Measurements from ENCODE around the gene RND1. TPM values are rescaled to one million over a fixed set of nuclear protein-coding genes. Genes with fewer than 3 reads are reported as not detected.

Gene RND1
- total RNA-seq, 2 donors from 2014 or later, result 0.70 TPM; not detected in 1

DNA sequence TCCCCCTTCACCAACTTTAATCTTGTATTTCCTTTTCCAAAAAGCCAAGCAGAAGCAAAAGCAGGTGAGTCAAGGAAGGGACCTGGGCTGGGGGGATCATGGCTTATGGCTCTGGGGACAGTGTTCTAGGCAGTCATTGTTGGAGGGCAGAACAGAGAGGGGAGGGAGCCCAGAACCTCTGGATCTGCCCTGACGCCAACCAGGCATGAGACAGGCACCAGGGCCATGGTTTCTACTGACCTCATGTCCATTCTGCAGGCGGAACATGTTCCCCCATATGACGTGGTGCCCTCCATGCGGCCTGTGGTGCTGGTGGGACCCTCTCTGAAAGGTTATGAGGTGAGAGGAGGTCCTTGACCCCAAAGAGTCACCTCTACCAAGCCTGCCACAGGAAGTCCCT, 40.8 kb downstream of the RND1 start:
- H3K36me3 ChIP-seq, result peaks cover 22% of the 10 kb centered on the region
- TF ChIP-seq, protein P1, sequence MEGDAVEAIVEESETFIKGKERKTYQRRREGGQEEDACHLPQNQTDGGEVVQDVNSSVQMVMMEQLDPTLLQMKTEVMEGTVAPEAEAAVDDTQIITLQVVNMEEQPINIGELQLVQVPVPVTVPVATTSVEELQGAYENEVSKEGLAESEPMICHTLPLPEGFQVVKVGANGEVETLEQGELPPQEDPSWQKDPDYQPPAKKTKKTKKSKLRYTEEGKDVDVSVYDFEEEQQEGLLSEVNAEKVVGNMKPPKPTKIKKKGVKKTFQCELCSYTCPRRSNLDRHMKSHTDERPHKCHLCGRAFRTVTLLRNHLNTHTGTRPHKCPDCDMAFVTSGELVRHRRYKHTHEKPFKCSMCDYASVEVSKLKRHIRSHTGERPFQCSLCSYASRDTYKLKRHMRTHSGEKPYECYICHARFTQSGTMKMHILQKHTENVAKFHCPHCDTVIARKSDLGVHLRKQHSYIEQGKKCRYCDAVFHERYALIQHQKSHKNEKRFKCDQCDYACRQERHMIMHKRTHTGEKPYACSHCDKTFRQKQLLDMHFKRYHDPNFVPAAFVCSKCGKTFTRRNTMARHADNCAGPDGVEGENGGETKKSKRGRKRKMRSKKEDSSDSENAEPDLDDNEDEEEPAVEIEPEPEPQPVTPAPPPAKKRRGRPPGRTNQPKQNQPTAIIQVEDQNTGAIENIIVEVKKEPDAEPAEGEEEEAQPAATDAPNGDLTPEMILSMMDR (IDR thresholded peaks at IDR 0.05), result no peak
- H3K9me3 ChIP-seq, result no peaks in the 10 kb centered on the region
- no peaks in the 10 kb centered on the region for H3K27me3 ChIP-seq
- no peak for DNase-seq (ENCODE audit: low spot score)
- no peaks in the 10 kb centered on the region for H3K4me1 ChIP-seq
- H3K4me3 ChIP-seq, result no peak overlapping the region
- no peak overlapping the region for H3K27ac ChIP-seq

GRCh38 chr12:48824112-48824511, 41.6 kb downstream of the RND1 start:
- no peak for DNase-seq (ENCODE audit: low spot score)
- H3K4me3 ChIP-seq, result no peak overlapping the region
- H3K27ac ChIP-seq, result no peak overlapping the region
- no peaks in the 10 kb centered on the region for H3K9me3 ChIP-seq
- no peaks in the 10 kb centered on the region for H3K27me3 ChIP-seq
- TF ChIP-seq, protein P1 (IDR thresholded peaks at IDR 0.05), result no peak
- peaks cover 0 to under 1% of the 10 kb centered on the region in 2 donors for H3K4me1 ChIP-seq
- peaks cover 14% of the 10 kb centered on the region for H3K36me3 ChIP-seq

GRCh38 chr12:48823281-48823680, 42.4 kb downstream of the RND1 start:
- DNase-seq (ENCODE audit: low spot score), result no peak
- TF ChIP-seq, protein P1 (IDR thresholded peaks at IDR 0.05), result no peak
- Histone ChIP-seq H3K9me3 (no peaks in the 10 kb centered on the region), H3K27ac (no peak overlapping the region), H3K27me3 (no peaks in the 10 kb centered on the region), H3K4me1 (peaks cover 0 to 7% of the 10 kb centered on the region in 2 donors), H3K36me3 (peaks cover 5% of the 10 kb centered on the region), H3K4me3 (no peak overlapping the region)

GRCh38 chr12:48822711-48823110, 43.0 kb downstream of the RND1 start:
- H3K27me3 ChIP-seq, result no peaks in the 10 kb centered on the region
- DNase-seq (ENCODE audit: low spot score), result no peak
- no peak overlapping the region for H3K4me3 ChIP-seq
- H3K27ac ChIP-seq, result no peak overlapping the region
- TF ChIP-seq, protein P1 (IDR thresholded peaks at IDR 0.05), result no peak
- H3K9me3 ChIP-seq, result no peaks in the 10 kb centered on the region
- peaks cover 5% of the 10 kb centered on the region for H3K36me3 ChIP-seq
- H3K4me1 ChIP-seq, result peaks cover 0 to 11% of the 10 kb centered on the region in 2 donors

- TF ChIP-seq, protein P1 (IDR thresholded peaks at IDR 0.05), result no peak
- H3K36me3 ChIP-seq, result peaks cover 5% of the 10 kb centered on the region
- no peak overlapping the region for H3K27ac ChIP-seq
- no peak overlapping the region for H3K4me3 ChIP-seq
- no peaks in the 10 kb centered on the region for H3K9me3 ChIP-seq
- peaks cover 0 to 13% of the 10 kb centered on the region in 2 donors for H3K4me1 ChIP-seq
- DNase-seq (ENCODE audit: low spot score), result no peak
- no peaks in the 10 kb centered on the region for H3K27me3 ChIP-seq
These were observed 43.5 kb downstream of the RND1 start for GRCh38 chr12:48822139-48822538.

DNA sequence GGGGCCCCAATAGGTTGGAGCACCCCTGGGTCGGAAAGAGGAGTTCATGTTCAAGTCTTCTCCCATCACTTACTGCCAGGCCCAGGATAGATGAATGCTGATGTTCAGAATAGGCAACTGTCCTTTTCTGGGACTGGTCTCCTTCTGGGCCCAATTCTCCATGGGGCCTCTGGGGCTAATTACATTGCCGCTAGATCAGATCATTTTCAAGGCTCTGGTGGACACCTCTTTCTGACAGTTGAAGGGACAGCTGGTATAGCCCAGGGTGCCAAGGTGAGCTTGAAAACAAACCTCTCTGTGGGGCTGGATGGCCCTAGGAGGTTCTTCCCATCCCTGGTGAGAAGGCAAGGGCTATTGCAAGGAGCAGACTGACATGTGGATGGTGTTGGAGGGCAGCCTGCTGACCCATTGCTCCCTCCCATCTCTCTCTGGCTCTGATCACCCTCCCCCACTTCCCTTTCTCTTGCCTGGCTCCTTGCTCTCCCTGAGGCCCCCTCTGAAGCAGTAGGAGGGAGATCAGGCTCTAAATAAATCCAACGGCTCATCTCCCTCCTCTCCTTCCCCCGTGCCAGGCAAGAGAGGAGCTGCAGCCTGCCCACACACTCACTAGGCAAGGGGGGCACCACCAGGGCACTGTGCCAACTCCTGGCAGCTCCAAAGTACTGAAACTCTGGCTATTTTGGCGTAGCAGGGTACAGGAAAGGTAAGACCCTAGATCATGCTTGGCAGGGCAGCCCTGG, 45.5 kb downstream of the RND1 start:
- Histone ChIP-seq H3K4me1 (peaks cover 0 to 25% of the 10 kb centered on the region in 2 donors), H3K4me3 (no peak overlapping the region), H3K27me3 (no peaks in the 10 kb centered on the region), H3K27ac (no peak overlapping the region), H3K9me3 (no peaks in the 10 kb centered on the region), H3K36me3 (peaks cover 5% of the 10 kb centered on the region)
- TF ChIP-seq, protein P1 (IDR thresholded peaks at IDR 0.05), result no peak
- no peak for DNase-seq (ENCODE audit: low spot score)

Data from right atrium auricular region (tissue), 2 donors.